NOMO-1 (cell line): Measurements from ENCODE around the gene MORN1.

Source experiments
- DNase-seq, 2 experiments: peaks; one replicate each; lab custom pipeline; 2025; ENCODE audit not compliant: unreplicated experiment in 2 of 2; lab: John Stamatoyannopoulos, UW

Gene MORN1

DNA sequence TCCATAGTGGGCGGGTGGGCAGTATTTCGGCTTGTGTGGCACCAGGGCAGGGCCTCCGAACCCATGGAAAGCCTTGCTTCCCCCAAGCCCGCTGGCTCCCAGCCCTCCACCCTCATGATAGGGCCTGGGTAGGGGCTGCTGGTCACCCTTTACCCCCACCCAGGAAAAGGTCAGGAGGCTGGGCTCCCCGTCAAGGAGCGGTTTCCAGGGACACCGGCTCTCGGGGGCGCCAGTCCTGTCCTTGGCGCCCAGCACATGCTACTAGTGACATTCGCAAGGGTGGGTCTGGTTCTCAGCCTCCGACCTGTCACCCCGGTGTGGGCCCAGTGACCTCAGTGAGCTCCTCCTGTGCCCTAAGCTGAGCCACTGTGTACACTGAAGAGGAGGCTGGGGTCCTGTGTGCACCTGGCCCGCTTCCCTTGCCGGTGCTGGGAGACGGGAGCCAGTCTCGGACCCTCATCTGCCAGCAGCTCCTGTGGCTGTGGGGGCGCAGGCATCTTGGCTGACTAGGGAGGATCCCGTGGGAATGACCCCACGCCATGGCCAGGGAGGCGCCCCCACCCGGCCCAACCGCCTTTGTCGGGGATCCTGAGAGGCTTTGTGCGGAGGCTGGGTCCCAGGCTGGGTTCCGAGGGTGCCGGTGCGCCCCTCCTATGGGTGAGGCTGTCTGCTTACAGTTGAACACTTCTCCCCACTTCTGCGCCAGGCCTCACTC lies 108.6 kb downstream of the MORN1 start:
- DNase-seq, result no peak

GRCh38 chr1:2279817-2280216 lies 111.5 kb downstream of the MORN1 start:
- no peak for DNase-seq

DNA sequence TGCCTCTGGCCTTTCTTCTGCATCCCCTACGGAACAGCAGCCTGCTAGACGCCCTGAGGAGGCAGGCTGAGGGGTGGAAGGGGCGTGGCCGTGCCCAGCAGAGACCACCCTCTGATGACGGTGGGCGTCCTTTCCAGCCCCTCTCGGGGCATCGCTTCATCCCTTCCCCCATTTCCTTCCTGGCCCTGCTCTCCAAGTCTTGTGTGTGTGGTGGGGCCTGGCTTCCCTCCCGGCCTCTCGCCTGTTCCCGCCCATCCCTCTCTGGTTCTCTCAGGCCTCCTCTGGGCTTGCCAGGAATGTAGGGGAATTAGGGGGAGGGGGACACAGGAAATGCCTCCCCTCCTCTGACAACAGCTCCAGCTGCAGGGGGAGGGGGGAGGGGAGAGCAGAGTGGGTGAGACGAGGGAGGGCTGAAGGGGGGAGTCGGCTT lies 112.1 kb downstream of the MORN1 start:
- no peak for DNase-seq

DNA sequence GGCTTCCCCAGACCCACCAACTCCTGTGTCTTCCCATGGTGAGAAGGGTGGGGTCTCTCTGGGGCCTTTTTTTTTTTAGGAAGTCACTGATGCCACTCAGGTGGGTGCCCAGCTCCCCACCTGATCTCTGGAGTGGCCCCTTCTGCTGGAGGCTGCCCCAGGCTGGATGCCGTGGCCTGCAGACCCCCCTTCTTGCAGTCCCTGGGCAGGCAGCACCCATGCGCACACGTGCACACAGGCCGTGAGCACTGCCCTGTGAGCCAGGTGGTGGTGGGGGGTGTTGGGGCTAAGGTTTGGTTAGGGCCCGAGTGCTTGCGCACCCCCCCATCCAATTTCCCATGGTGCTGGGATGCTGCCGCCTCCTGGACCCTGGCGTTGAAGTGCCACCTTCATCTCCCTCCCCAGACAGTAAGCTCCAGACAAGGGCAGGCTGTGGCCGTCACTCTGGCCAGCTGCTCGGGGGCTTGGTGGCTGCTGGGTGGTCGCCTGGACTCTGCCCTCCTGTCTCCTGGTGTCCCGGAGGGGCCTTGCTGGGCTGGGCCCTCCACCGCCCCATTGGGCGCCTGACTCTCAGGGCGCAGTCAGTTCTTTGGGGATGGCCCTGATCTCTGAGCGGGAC lies 112.7 kb downstream of the MORN1 start:
- no peak for DNase-seq

DNA sequence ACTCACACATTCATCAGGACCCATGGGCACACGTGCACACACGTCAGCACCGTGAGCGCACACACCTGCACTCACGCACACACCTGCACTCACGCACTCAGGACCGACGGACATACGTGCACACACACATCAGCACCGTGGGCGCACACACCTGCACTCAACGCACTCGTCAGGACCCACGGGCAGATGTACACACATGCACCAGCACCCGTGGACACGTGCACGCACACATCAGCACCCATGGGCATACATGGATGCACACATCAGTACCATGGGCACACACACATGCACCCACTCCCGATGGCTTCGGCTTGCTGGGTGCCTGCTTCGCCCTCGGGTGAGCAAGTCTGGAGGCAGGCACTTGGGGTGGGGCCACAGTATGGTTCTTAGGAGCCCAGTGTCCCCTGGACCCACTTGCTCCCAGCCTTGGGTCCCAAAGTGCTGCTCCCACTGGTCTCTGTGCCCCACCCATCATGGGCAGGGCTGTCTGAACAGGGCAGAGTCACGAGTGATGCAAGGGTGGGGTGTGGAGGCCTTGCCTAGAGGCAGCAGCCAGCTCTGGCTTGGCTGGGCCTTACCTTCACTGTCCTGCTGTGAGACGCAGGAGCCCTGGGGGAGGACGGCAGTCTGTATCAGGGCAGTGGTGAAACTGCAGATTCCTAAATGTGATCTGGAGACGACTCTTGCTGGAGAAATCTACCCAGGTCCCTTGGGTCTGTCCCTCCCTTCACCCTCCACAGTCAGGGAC lies 113.4 kb downstream of the MORN1 start:
- DNase-seq, result no peak

DNA sequence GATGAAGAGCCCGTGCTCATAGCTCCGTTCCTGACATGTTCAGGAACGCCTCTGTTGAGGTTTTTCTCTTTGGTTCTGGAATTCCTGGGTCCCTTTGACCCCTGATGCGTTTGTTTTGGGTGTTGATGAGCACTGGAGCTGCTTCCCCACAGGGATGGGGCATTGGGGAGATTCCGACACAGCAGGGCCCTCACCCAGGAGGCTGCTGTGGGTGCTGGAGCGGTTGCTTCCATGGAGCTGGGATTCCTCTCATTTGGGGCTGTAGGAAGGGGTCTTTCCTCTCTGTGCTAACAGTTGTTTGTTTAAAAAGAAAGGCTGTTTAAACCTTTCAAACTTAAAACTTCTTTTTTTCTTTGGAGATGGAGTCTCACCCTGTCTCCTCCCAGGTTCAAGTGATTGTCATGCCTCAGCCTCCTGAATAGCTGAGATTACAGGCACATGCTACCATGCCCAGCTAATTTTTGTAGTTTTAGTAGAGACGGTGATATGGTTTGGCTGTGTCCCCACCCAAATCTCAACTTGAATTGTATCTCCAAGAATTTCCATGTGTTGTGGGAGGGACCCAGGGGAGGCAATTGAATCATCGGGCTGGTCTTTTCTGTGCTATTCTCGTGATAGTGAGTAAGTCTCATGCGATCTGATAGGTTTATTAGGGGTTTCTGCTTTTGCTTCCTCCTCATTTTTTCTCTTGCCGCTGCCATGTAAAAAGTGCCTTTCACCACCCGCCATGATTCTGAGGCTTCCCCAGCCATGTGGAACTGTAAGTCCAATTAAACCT lies 114.4 kb downstream of the MORN1 start:
- no peak for DNase-seq

DNA sequence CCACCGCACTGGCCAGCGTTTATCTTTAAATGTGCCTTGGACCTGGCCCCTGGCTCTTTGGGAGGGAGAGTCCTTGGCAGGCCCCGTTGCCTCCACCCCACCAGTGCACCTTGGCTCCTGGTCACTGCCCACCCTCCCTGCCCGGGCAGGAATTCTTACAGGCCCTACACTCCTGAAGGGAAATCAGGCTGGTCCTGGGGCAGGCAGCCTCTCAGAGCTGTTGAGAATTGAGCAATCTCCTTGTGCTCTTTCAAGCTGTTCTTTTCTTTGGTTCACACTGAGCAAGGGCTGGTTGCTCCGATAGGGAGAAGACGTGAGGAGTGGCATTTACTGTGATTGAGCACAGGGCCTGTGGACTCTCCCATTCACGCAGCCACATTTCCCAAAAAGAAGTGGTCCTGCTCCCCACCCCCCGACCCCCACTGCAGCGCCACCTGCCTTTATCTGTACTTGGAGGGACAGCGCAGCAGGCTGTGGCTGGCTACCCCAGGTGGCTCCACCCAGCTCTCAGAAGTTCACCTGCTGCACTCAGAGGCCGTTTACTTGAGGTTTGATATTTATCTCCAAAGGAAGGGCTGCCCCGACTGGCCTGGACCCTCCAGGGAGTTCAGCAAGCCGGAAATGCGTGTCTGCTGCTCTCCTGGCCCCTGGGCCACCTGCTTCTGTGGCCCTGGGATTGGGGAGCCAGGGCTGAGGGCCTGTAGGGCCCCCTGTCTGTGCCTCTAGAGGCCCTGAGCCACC lies 115.4 kb downstream of the MORN1 start:
- no peak for DNase-seq

DNA sequence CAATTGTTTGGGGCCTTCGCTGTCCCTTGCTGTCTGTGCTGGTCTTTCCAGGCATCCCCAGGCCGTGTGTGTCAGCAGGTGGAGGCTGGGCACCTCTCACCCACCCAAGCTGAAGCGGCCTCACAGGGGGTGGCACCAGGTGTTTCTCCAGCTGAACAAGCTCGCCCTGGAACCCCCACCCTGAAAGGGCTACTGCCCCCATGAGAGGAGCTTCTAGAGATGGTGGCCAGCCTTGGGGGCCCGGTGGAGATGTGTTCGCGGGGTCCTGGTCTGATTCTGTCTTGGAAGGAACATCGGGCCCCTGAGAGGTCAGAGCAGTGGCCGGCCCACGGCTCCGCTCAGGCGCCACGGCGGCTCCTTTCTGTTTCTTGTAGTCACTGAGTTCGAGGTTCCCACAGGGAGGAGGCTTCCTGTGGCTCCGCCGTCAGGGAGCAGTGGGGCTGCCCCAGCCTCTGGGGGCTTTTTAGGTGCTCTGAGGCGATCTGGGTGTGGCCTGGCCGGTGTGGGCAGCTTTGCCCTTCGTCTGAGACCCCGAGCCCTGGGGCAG lies 116.4 kb downstream of the MORN1 start:
- no peak for DNase-seq

DNA sequence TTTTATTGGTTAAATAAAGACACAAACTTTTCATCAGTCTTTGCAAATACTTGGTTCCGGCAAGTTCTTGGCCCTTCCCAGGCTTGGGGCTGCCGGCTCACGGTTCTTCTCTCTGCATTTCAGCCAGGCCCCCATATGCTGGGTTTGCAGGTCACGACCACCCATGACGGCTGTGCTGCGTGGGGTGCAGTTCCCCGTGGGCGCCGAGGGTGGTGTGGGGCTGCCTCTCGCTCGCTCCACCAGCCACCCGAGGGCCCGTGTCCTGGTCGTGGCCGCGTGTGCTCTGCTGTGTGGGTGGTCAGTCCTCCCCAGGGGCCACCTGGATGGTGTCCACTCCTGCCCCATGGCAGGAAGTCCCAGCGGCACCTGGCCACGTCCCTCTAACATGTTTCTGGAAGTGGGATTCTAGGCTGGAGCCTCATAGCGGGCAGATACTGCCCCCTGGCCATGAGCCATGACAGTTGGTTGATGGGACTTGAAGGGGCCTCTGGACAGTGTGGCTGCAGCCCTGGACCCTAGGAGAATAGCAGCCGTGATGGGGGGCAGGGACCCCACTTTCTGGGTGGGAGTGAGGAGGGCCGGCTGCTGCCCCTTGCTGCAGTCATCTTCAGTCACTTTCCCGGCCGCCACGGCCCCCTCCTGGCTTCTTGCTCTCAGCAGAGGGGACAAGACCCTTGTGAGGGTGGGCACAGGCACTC lies 117.0 kb downstream of the MORN1 start:
- DNase-seq, result no peak

DNA sequence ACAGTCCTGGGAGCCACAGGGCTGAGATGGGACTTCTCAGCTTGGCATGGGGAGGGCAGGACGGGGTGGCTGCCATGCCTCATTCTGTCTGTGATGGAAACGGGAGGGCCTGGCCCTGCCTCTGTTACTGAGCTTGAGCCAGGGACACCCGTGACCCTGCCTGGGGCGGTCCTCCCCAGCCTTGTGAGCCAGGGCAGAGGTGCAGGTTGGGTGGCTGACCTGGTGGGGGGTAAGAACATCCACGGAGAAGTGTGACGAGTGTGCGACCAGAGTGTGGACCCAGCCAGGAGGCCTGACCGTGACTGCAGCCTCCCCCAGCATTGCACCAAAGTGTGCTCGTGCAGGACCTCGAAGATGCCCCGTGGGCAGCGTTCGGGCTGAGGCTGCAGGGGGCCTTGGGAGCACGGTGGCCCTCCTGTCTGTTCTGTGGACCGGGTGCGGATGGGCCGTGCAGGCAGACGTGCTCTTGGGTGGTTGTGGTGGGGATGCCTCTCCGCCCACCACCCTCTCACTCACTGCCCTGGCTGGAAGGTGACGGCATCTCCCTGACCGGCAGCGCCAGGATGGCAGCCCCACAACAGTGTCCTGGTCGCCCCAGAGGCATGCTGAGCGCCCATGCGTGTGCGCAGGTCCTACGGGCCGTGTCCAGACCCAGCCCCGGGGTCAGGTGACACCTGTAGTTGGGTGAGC lies 117.8 kb downstream of the MORN1 start:
- no peak for DNase-seq

DNA sequence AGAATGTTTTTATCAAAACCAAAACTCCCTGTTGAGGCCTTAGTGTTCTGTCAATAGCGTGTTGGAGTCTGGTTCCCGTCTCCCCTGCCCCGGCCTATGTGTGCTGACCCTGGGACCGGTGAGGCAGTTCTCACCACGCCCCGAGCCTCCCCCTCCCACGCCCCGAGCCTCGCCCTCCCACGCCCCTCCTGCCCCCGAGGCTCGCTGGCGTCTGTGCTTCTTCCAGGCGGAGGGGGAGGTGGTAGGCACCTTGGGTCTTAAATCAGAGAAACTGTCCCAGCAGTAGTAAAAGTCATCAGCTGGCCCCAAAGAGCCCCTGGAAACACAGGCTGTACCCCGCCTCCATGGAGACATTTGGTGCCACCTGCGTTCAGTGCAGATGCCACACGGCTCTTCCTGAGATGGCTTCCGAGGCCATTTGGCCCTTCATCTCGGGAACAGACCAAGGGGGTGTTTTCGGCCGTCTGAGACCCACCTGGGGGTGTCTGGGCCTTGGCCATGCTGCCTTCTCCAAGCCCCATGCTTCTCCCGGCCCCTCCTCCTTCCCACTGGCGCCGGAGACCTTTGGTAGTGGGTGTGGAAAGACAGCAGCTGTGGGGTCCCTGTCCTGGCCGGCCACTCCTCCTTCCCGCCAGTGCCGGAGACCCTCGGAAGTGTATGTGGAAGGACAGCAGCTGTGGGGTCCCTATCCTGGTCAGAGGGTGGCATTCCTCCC lies 118.5 kb downstream of the MORN1 start:
- DNase-seq, result no peak

- DNase-seq, result no peak
Observed at GRCh38 chr1:2271841-2272655, 119.3 kb downstream of the MORN1 start.
